ENCODE data around the gene PUS1. TPM values are rescaled to one million over a fixed set of nuclear protein-coding genes. Genes with fewer than 3 reads are reported as not detected.
"Not testable (repeated sequence)": the region's sequence is repeated elsewhere in the genome, so short reads cannot be mapped to it uniquely, and the experiment has no call there.

PUS1 gene
- polyA plus RNA-seq, 1 experiment, result 11.4 TPM

- Histone ChIP-seq H3K27ac (ENCODE audit: low read depth, low read length) (no peak overlapping the region), H3K4me3 (ENCODE audit: low read depth, low read length) (no peak overlapping the region), H3K9me3 (ENCODE audit: control insufficient read depth, insufficient read depth, low read length) (no peaks in the 10 kb centered on the region), H3K27me3 (ENCODE audit: control insufficient read depth, insufficient read depth, low read length) (no peaks in the 10 kb centered on the region)
- DNase-seq (ENCODE audit: low read depth, low spot score), result no peak
- POLR2A ChIA-PET, result no interaction called here
- CTCF ChIA-PET, result no interaction called here
- TF ChIP-seq CTCF (IDR thresholded peaks at IDR 0.05; ENCODE audit: low read depth, low read length), result no peak
Observed at GRCh38 chr12:131959116-131959515, 30.0 kb downstream of the PUS1 start.

- CTCF ChIA-PET, result no interaction called here
- POLR2A ChIA-PET, result no interaction called here
- H3K27ac ChIP-seq (ENCODE audit: low read depth, low read length), result no peak overlapping the region
- no peaks in the 10 kb centered on the region for H3K27me3 ChIP-seq (ENCODE audit: control insufficient read depth, insufficient read depth, low read length)
- H3K4me3 ChIP-seq (ENCODE audit: low read depth, low read length), result no peak overlapping the region
- no peaks in the 10 kb centered on the region for H3K9me3 ChIP-seq (ENCODE audit: control insufficient read depth, insufficient read depth, low read length)
- DNase-seq (ENCODE audit: low read depth, low spot score), result no peak
- no peak for TF ChIP-seq CTCF (IDR thresholded peaks at IDR 0.05; ENCODE audit: low read depth, low read length)
Observed at GRCh38 chr12:131959641-131960589, 30.8 kb downstream of the PUS1 start.

- CTCF ChIA-PET; H3K27ac ChIP-seq (ENCODE audit: low read depth, low read length); POLR2A ChIA-PET; H3K27me3 ChIP-seq (ENCODE audit: control insufficient read depth, insufficient read depth, low read length); DNase-seq (ENCODE audit: low read depth, low spot score); H3K9me3 ChIP-seq (ENCODE audit: control insufficient read depth, insufficient read depth, low read length); H3K4me3 ChIP-seq (ENCODE audit: low read depth, low read length): not testable (repeated sequence)
Observed at GRCh38 chr12:131960590-131961325, 31.7 kb downstream of the PUS1 start.

- CTCF ChIA-PET; DNase-seq (ENCODE audit: low read depth, low spot score); H3K27me3 ChIP-seq (ENCODE audit: control insufficient read depth, insufficient read depth, low read length); H3K27ac ChIP-seq (ENCODE audit: low read depth, low read length); H3K9me3 ChIP-seq (ENCODE audit: control insufficient read depth, insufficient read depth, low read length); H3K4me3 ChIP-seq (ENCODE audit: low read depth, low read length); POLR2A ChIA-PET: not testable (repeated sequence)
Observed at GRCh38 chr12:131961328-131961727, 32.3 kb downstream of the PUS1 start.

GRCh38 chr12:131962069-131962468 is 33.0 kb downstream of the PUS1 start:
- Histone ChIP-seq H3K4me3 (ENCODE audit: low read depth, low read length) (no peak overlapping the region), H3K9me3 (ENCODE audit: control insufficient read depth, insufficient read depth, low read length) (no peaks in the 10 kb centered on the region), H3K27ac (ENCODE audit: low read depth, low read length) (no peak overlapping the region), H3K27me3 (ENCODE audit: control insufficient read depth, insufficient read depth, low read length) (no peaks in the 10 kb centered on the region)
- CTCF ChIA-PET, result no interaction called here
- DNase-seq (ENCODE audit: low read depth, low spot score), result no peak
- no peak for TF ChIP-seq CTCF (IDR thresholded peaks at IDR 0.05; ENCODE audit: low read depth, low read length)
- POLR2A ChIA-PET, result no interaction called here

GRCh38 chr12:131963381-131963780 is 34.3 kb downstream of the PUS1 start:
- TF ChIP-seq CTCF (IDR thresholded peaks at IDR 0.05; ENCODE audit: low read depth, low read length), result no peak
- H3K27me3 ChIP-seq (ENCODE audit: control insufficient read depth, insufficient read depth, low read length), result no peaks in the 10 kb centered on the region
- no peaks in the 10 kb centered on the region for H3K9me3 ChIP-seq (ENCODE audit: control insufficient read depth, insufficient read depth, low read length)
- ChIA-PET CTCF (no interaction called here), POLR2A (no interaction called here)
- no peak for DNase-seq (ENCODE audit: low read depth, low spot score)
- no peak overlapping the region for H3K27ac ChIP-seq (ENCODE audit: low read depth, low read length)
- H3K4me3 ChIP-seq (ENCODE audit: low read depth, low read length), result no peak overlapping the region
